ENCODE data around the gene TBX19. TPM values are rescaled to one million over a fixed set of nuclear protein-coding genes. Genes with fewer than 3 reads are reported as not detected.

TBX19 gene
- polyA plus RNA-seq, 4 donors: 0.67 to 1.9 (median 1.0) TPM

DNA sequence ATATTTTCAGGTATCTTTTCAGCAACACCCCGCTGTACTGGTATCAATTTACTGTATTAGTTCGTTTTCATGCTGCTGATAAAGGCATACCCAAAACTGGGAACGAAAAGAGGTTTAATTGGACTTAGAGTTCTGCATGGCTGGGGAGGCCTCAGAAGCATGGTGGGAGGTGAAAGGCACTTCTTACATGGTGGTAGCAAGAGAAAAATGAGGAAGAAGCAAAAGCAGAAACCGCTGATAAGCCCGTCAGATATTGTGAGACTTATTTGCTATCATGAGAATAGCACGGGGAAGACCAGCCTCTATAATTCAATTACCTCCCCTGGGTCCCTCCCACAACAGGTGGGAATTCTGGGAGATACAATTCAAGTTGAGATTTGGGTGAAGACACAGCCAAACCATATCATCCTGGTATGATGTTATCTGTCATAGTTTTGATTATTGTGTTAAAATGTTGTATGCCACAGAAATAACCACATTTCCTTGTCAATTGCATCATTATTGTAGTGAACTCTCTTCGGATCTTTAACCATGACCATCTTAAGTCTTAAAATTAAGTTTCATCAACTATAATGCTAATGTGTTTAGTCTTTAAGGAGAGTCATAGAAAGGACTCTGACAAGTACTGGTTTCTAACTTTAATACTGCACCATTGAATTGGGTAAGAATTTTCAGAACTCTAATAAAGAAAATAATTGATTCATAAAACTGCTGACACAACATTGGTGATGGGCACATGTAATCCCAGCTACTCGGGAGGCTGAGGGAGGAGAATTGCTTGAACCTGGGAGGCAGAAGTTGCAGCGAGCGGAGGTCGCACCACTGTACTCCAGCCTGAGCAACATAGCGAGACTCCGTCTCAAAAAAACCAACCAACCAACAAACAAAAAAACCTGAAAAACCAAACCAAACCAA is 58.2 kb downstream of the TBX19 start:
- no peak for FAIRE-seq
- WGBS, 3 donors: 82 to 88% (median 84%) methylated on average over 13 of the region's 13 CpGs
- no peak overlapping the region for H3K4me3 ChIP-seq (ENCODE audit: low read depth in 1 of 3, low read length in 3 of 3)
- peaks cover 0 to 3% (median 0%) of the 10 kb centered on the region in 3 donors for H3K4me1 ChIP-seq (ENCODE audit: control insufficient read depth in 3 of 3, insufficient read depth in 2 of 3, low read depth in 1 of 3, low read length in 2 of 3)
- H3K27me3 ChIP-seq (ENCODE audit: control insufficient read depth in 3 of 3, insufficient read depth in 3 of 3, low read length in 3 of 3): no peaks in the 10 kb centered on the region
- no peaks in the 10 kb centered on the region for H3K36me3 ChIP-seq (ENCODE audit: control insufficient read depth in 3 of 3, insufficient read depth in 2 of 3, low read depth in 1 of 3, low read length in 3 of 3)
- H3K27ac ChIP-seq (ENCODE audit: low read depth in 1 of 3, low read length in 2 of 3): no peak overlapping the region
- no peak for DNase-seq
- H3K9me3 ChIP-seq (ENCODE audit: control insufficient read depth in 2 of 2, insufficient read depth in 1 of 2, low read depth in 1 of 2, low read length in 1 of 2): no peaks in the 10 kb centered on the region

DNA sequence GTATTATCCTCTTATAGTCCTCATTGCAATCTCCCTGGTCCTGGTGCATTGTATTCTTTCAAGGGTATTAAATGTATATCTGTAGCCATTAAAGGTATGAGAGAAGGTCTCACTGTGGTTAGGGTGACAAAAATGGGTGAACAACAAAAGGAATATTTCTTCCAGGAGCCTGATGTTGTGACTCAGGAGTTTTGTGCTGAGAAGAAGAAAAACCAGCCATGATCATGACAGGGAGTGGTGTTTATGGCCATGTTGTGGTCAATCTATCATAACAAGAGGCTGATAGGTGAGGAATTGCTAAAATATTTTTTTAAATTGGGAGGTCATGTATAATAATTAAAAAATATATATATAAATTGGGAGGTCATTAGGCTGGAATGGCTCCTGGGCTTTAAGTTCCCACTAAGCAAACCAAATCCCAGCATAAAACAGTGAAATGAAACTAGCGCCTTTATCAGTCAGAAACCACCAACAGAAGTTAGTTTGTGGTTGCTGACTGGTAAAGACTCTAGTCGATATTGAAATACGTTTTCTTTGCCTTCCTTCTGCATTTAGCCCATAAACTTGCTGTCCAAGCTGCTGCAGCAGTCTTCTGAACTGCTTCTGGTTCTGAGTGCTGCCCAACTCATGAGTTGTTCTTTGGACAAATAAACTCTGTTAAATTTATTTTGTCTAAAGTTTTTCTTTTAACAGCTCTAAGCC is 60.3 kb downstream of the TBX19 start:
- H3K4me1 ChIP-seq (ENCODE audit: control insufficient read depth in 3 of 3, insufficient read depth in 2 of 3, low read depth in 1 of 3, low read length in 2 of 3): peaks cover 0 to 3% (median 0%) of the 10 kb centered on the region in 3 donors
- FAIRE-seq: no peak
- H3K36me3 ChIP-seq (ENCODE audit: control insufficient read depth in 3 of 3, insufficient read depth in 2 of 3, low read depth in 1 of 3, low read length in 3 of 3): no peaks in the 10 kb centered on the region
- no peaks in the 10 kb centered on the region for H3K9me3 ChIP-seq (ENCODE audit: control insufficient read depth in 2 of 2, insufficient read depth in 1 of 2, low read depth in 1 of 2, low read length in 1 of 2)
- 61 to 76% (median 66%) methylated on average over 3 of the region's 3 CpGs for WGBS, 3 donors
- no peaks in the 10 kb centered on the region for H3K27me3 ChIP-seq (ENCODE audit: control insufficient read depth in 3 of 3, insufficient read depth in 3 of 3, low read length in 3 of 3)
- no peak for DNase-seq
- H3K27ac ChIP-seq (ENCODE audit: low read depth in 1 of 3, low read length in 2 of 3): no peak overlapping the region
- H3K4me3 ChIP-seq (ENCODE audit: low read depth in 1 of 3, low read length in 3 of 3): no peak overlapping the region

GRCh38 chr1:168341483-168341975 is 60.9 kb downstream of the TBX19 start:
- H3K27ac ChIP-seq (ENCODE audit: low read depth in 1 of 3, low read length in 2 of 3): no peak overlapping the region
- H3K4me3 ChIP-seq (ENCODE audit: low read depth in 1 of 3, low read length in 3 of 3): no peak overlapping the region
- peaks cover 0 to 3% (median 0%) of the 10 kb centered on the region in 3 donors for H3K4me1 ChIP-seq (ENCODE audit: control insufficient read depth in 3 of 3, insufficient read depth in 2 of 3, low read depth in 1 of 3, low read length in 2 of 3)
- no peaks in the 10 kb centered on the region for H3K9me3 ChIP-seq (ENCODE audit: control insufficient read depth in 2 of 2, insufficient read depth in 1 of 2, low read depth in 1 of 2, low read length in 1 of 2)
- no peaks in the 10 kb centered on the region for H3K27me3 ChIP-seq (ENCODE audit: control insufficient read depth in 3 of 3, insufficient read depth in 3 of 3, low read length in 3 of 3)
- H3K36me3 ChIP-seq (ENCODE audit: control insufficient read depth in 3 of 3, insufficient read depth in 2 of 3, low read depth in 1 of 3, low read length in 3 of 3): no peaks in the 10 kb centered on the region
- FAIRE-seq: no peak
- DNase-seq: no peak
- WGBS, 3 donors: 62 to 90% (median 79%) methylated on average over 3 of the region's 3 CpGs

- Histone ChIP-seq H3K4me1 (ENCODE audit: control insufficient read depth in 3 of 3, insufficient read depth in 2 of 3, low read depth in 1 of 3, low read length in 2 of 3) (peaks cover 0 to 3% (median 0%) of the 10 kb centered on the region in 3 donors), H3K36me3 (ENCODE audit: control insufficient read depth in 3 of 3, insufficient read depth in 2 of 3, low read depth in 1 of 3, low read length in 3 of 3) (no peaks in the 10 kb centered on the region), H3K9me3 (ENCODE audit: control insufficient read depth in 2 of 2, insufficient read depth in 1 of 2, low read depth in 1 of 2, low read length in 1 of 2) (no peaks in the 10 kb centered on the region), H3K4me3 (ENCODE audit: low read depth in 1 of 3, low read length in 3 of 3) (no peak overlapping the region), H3K27me3 (ENCODE audit: control insufficient read depth in 3 of 3, insufficient read depth in 3 of 3, low read length in 3 of 3) (no peaks in the 10 kb centered on the region), H3K27ac (ENCODE audit: low read depth in 1 of 3, low read length in 2 of 3) (no peak overlapping the region)
- WGBS, 3 donors: 11 to 13% (median 11%) methylated on average over 21 of the region's 21 CpGs
- DNase-seq (peak; percentile 84 to 89), FAIRE-seq (no peak)
Observed at GRCh38 chr1:168342572-168343280, 62.0 kb downstream of the TBX19 start.

DNA sequence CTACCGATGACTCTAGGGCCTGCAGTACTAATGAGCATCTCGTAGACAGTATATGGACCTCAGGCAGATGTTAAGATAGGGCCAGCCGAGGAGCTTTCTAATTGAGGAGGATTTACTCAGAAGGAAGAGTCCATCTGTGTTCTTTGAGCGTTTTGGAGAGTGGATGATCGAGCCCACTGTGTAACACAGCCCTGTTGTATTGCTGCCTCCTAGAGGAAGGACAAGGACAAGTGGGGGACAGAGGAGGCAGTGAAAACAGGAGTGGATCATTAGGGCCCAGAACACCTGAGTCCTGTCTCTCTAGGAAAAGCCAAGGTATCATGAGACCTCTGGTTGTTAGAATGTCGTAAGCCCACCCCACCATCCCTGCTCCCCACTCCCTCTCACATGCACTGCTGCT is 62.9 kb downstream of the TBX19 start:
- peaks cover 0 to 3% (median 0%) of the 10 kb centered on the region in 3 donors for H3K4me1 ChIP-seq (ENCODE audit: control insufficient read depth in 3 of 3, insufficient read depth in 2 of 3, low read depth in 1 of 3, low read length in 2 of 3)
- peak in 1 of 2 donors; percentile 11 for DNase-seq
- no peak for FAIRE-seq
- H3K9me3 ChIP-seq (ENCODE audit: control insufficient read depth in 2 of 2, insufficient read depth in 1 of 2, low read depth in 1 of 2, low read length in 1 of 2): peaks cover 0 to 3% of the 10 kb centered on the region in 2 donors
- H3K27ac ChIP-seq (ENCODE audit: low read depth in 1 of 3, low read length in 2 of 3): no peak overlapping the region
- no peaks in the 10 kb centered on the region for H3K27me3 ChIP-seq (ENCODE audit: control insufficient read depth in 3 of 3, insufficient read depth in 3 of 3, low read length in 3 of 3)
- H3K36me3 ChIP-seq (ENCODE audit: control insufficient read depth in 3 of 3, insufficient read depth in 2 of 3, low read depth in 1 of 3, low read length in 3 of 3): no peaks in the 10 kb centered on the region
- WGBS, 3 donors: 72 to 80% (median 78%) methylated on average over 6 of the region's 6 CpGs
- no peak overlapping the region for H3K4me3 ChIP-seq (ENCODE audit: low read depth in 1 of 3, low read length in 3 of 3)

DNA sequence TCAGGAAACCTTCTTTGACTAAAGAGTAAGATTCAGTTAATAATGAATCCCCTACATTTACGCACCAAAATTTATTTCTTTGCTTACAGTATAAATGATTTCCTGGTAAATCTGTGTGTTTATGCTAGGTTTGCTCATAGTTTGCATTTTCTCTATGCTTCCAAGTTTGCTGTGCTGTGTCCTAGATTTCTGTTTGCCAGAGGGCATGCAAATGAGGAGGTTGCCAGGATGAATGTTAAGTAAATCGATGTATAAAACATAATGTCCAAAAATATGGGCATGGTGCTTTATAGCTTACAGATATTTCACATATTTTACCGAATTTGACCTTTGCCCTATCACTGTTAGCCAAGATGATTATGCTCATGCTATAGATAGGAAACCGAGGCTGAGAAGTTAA is 63.8 kb downstream of the TBX19 start:
- WGBS, 3 donors: 50 to 74% (median 58%) methylated on average over 4 of the region's 4 CpGs

GRCh38 chr1:168345939-168346338 is 65.3 kb downstream of the TBX19 start:
- 91 to 92% (median 91%) methylated on average over 1 of the region's 1 CpG for WGBS, 3 donors
- Histone ChIP-seq H3K4me1 (ENCODE audit: control insufficient read depth in 3 of 3, insufficient read depth in 2 of 3, low read depth in 1 of 3, low read length in 2 of 3) (peaks cover 0 to 3% (median 0%) of the 10 kb centered on the region in 3 donors), H3K4me3 (ENCODE audit: low read depth in 1 of 3, low read length in 3 of 3) (no peak overlapping the region), H3K36me3 (ENCODE audit: control insufficient read depth in 3 of 3, insufficient read depth in 2 of 3, low read depth in 1 of 3, low read length in 3 of 3) (no peaks in the 10 kb centered on the region), H3K27ac (ENCODE audit: low read depth in 1 of 3, low read length in 2 of 3) (no peak overlapping the region), H3K27me3 (ENCODE audit: control insufficient read depth in 3 of 3, insufficient read depth in 3 of 3, low read length in 3 of 3) (no peaks in the 10 kb centered on the region), H3K9me3 (ENCODE audit: control insufficient read depth in 2 of 2, insufficient read depth in 1 of 2, low read depth in 1 of 2, low read length in 1 of 2) (peaks cover 0 to 3% of the 10 kb centered on the region in 2 donors)
- DNase-seq (no peak), FAIRE-seq (no peak)

More for the DNA sequence above, 63.8 kb downstream of the TBX19 start:
- Histone ChIP-seq H3K9me3 (ENCODE audit: control insufficient read depth in 2 of 2, insufficient read depth in 1 of 2, low read depth in 1 of 2, low read length in 1 of 2) (peaks cover 0 to 3% of the 10 kb centered on the region in 2 donors), H3K4me3 (ENCODE audit: low read depth in 1 of 3, low read length in 3 of 3) (no peak overlapping the region), H3K36me3 (ENCODE audit: control insufficient read depth in 3 of 3, insufficient read depth in 2 of 3, low read depth in 1 of 3, low read length in 3 of 3) (no peaks in the 10 kb centered on the region), H3K27ac (ENCODE audit: low read depth in 1 of 3, low read length in 2 of 3) (no peak overlapping the region), H3K27me3 (ENCODE audit: control insufficient read depth in 3 of 3, insufficient read depth in 3 of 3, low read length in 3 of 3) (no peaks in the 10 kb centered on the region), H3K4me1 (ENCODE audit: control insufficient read depth in 3 of 3, insufficient read depth in 2 of 3, low read depth in 1 of 3, low read length in 2 of 3) (peaks cover 0 to 3% (median 0%) of the 10 kb centered on the region in 3 donors)
- DNase-seq: no peak
- FAIRE-seq: no peak

DNA sequence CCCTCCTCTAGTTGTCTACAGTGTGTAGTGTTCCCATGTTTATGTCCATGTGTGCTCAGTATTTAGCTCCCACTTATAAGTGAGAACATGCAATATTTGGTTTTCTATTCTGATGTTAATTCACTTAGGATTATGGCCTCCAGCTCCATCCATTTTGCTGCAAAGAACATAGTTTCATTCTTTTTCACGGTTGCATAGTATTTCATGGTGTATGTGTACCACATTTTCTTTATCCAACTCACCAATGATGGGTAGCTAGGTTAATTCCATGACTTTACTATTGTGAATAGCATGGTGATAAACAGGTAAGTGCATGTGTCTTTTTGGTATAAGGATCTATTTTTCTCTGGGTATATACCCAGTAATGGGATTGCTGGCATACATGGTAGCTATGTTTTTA is 67.0 kb downstream of the TBX19 start:
- 97 to 100% (median 97%) methylated on average over 1 of the region's 1 CpG for WGBS, 3 donors
- no peaks in the 10 kb centered on the region for H3K36me3 ChIP-seq (ENCODE audit: control insufficient read depth in 3 of 3, insufficient read depth in 2 of 3, low read depth in 1 of 3, low read length in 3 of 3)
- FAIRE-seq (no peak), DNase-seq (no peak)
- peaks cover 0 to 3% (median 0%) of the 10 kb centered on the region in 3 donors for H3K4me1 ChIP-seq (ENCODE audit: control insufficient read depth in 3 of 3, insufficient read depth in 2 of 3, low read depth in 1 of 3, low read length in 2 of 3)
- peaks cover 0 to 3% of the 10 kb centered on the region in 2 donors for H3K9me3 ChIP-seq (ENCODE audit: control insufficient read depth in 2 of 2, insufficient read depth in 1 of 2, low read depth in 1 of 2, low read length in 1 of 2)
- no peak overlapping the region for H3K4me3 ChIP-seq (ENCODE audit: low read depth in 1 of 3, low read length in 3 of 3)
- no peaks in the 10 kb centered on the region for H3K27me3 ChIP-seq (ENCODE audit: control insufficient read depth in 3 of 3, insufficient read depth in 3 of 3, low read length in 3 of 3)
- H3K27ac ChIP-seq (ENCODE audit: low read depth in 1 of 3, low read length in 2 of 3): no peak overlapping the region

All from small intestine (tissue), 7 donors.